Melanocyte of skin (primary cell): ENCODE measurements around the gene NELFA. TPM values are rescaled to one million over a fixed set of nuclear protein-coding genes. Genes with fewer than 3 reads are reported as not detected.

ENCODE experiments used
- small RNA-seq, 2 donors: library from RNA; depleted of rRNA; stranded (forward); fragments of <200 nt; gene quantifications; one replicate each; pipeline ENCODE3, GENCODE V24; 2012
- total RNA-seq, 2 donors: library from RNA; depleted of rRNA; stranded (reverse); fragments of >200 nt; gene quantifications; 2 replicates each; pipeline ENCODE4 v1.2.3, GENCODE V29; 2012

NELFA gene
- total RNA-seq = 10 to 100 TPM; 16.5 to 20.3 TPM

DNA sequence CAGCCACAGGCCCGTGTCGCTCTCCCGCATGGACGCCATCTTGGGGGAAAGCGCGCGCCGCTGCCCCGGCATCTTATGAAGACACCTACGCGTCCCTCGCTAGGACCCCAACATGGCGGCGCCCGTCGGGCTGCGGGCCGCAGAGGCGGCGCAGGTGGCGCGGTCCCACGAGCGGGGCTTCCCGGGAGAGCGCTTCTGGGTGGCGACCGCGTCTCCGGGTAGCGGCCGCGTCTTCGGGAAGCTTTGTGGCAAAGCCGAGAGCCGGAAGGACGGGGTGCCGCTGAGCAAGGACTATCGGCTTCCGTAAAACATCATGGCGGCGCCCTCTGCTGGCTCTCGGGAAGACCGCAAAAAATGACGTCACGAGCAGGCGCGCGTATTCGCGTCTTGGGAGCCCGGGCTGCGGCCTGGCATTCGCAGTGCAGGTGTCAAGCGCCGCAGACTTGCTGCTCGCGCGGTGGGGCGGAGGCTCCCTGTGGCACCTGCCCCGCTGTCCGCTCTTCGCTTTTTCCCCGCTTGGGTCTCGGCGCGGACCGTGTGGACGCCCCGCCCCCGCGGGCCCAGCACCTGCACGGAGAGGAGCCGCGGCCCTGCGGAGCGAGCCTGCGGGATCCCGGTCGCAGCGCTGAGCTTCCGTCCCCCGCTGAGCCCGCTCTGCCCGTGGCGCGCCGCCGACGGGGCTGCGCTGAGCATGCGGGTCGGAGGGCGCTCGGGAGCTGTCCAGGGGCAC lies at the start of gene NELFA:
Gene NELFA (minus strand): TSS at position 54 of the 730 bp plus-strand sequence. CDS start 15 bp downstream, at position 39.

Small RNA genes within 50 kb of the gene (small RNA-seq; reads per million reads assigned to genes)
- 4,908 to 12,179 reads per million in 2 donors for gene SCARNA22

Other genes with a start within 250 kb of the NELFA start
- under 1 TPM; under 0.01 TPM for gene FGFR3, start 215.7 kb downstream of the NELFA start, total RNA-seq
- 10 to 100 TPM; 77.4 to 95.9 TPM for gene LETM1, start 152.8 kb downstream of the NELFA start, total RNA-seq
- gene NSD2, start 137.6 kb downstream of the NELFA start, total RNA-seq = 10 to 100 TPM; 33.4 to 54.9 TPM
- 1 to 10 TPM in 1 of 2 donors, under 1 TPM in 1; 0.67 to 2.4 TPM for gene NAT8L, start 50.4 kb upstream of the NELFA start, total RNA-seq
- 10 to 100 TPM in 1 of 2 donors, 1 to 10 TPM in 1; 8.9 to 11.0 TPM for gene HAUS3, start 233.1 kb upstream of the NELFA start, total RNA-seq
- 1 to 10 TPM; 2.3 to 5.5 TPM for gene POLN, start 233.1 kb upstream of the NELFA start, total RNA-seq